SU-DHL-6 (cell line): ENCODE measurements around the gene C17orf58.
"Not testable (repeated sequence)": the region's sequence is repeated elsewhere in the genome, so short reads cannot be mapped to it uniquely, and the experiment has no call there.

Source experiments
- EZH2phosphoT487 ChIP-seq: fragments of 200-600 bp; sonication (generic), shearing (Covaris generic); conservative IDR thresholded peaks from 2 replicates; pipeline ENCODE4 v1.6.1; 2018; ENCODE audit warnings: mild to moderate bottlenecking, antibody characterized with exemption, low read length, moderate library complexity, mixed read lengths
- TF ChIP-seq, protein P1 (sequence below): fragments of 200-600 bp; sonication (generic); IDR thresholded peaks from one replicate; pipeline ENCODE4 v1.5.1; 2017; ENCODE audit warnings: antibody characterized with exemption, mild to moderate bottlenecking, low read length, moderate library complexity; ENCODE audit not compliant: insufficient read depth, poor library complexity, severe bottlenecking

DNA sequence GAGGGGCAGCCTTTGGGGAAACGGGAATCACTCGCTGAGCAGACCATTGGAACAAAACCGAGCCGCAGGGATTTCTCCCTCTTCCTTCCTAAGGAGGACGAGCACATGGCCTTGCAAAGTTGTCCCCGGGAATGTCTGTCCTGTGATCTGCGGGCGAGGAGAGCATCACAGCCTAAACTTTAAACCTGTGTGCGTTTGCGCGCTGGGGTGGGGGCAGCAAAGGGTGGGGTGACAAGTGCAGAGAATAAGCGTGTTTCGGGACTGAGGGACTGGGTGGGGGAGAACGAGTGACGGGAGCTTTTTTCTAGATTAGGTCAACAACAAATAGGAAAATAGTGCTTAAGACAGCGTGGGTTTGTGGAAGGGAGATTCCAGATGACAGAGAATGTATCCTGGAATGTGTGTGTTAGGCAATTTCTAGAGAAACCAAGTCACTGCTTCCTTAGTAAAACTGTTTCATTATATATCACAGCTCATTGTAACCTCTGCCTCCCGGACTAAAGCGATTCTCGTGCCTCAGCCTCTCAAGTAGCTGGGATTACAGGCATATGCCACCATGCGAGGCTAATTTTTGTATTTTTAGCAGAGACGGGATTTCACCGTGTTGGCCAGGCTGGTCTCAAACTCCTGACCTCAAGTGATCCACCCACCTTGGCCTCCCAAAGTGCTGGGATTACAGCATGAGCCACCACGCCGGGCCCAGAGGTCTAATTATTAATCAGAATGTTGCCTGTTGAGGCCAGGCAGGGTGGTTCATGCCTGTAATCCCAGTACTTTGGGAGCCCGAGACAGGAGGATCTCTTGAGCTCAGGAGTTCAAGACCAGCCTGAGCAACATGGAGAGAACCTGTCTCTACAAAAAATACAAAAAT is at the start of gene C17orf58:
- TF ChIP-seq, protein P1, sequence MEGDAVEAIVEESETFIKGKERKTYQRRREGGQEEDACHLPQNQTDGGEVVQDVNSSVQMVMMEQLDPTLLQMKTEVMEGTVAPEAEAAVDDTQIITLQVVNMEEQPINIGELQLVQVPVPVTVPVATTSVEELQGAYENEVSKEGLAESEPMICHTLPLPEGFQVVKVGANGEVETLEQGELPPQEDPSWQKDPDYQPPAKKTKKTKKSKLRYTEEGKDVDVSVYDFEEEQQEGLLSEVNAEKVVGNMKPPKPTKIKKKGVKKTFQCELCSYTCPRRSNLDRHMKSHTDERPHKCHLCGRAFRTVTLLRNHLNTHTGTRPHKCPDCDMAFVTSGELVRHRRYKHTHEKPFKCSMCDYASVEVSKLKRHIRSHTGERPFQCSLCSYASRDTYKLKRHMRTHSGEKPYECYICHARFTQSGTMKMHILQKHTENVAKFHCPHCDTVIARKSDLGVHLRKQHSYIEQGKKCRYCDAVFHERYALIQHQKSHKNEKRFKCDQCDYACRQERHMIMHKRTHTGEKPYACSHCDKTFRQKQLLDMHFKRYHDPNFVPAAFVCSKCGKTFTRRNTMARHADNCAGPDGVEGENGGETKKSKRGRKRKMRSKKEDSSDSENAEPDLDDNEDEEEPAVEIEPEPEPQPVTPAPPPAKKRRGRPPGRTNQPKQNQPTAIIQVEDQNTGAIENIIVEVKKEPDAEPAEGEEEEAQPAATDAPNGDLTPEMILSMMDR: not testable (repeated sequence)
- TF ChIP-seq EZH2phosphoT487: not testable (repeated sequence)
